Left lung (tissue), 10 donors: ENCODE results near the gene HMCES. TPM values are rescaled to one million over a fixed set of nuclear protein-coding genes. Genes with fewer than 3 reads are reported as not detected.
"Not testable (repeated sequence)": the region's sequence is repeated elsewhere in the genome, so short reads cannot be mapped to it uniquely, and the experiment has no call there.

Experiments
- ATAC-seq: fragments of 200-7000 bp; cut with Tn5 transposase; one replicate; pipeline ENCODE4 v1.9.1; 2020; ENCODE audit warnings: moderate library complexity
- DNase-seq, 4 donors: peaks; one replicate each; pipeline ENCODE4 v3.0.0-alpha.2; 2013 to 2020
- H3K27ac ChIP-seq, 2 donors: fragments of 200-600 bp; sonication (generic) in 1 of 2; one replicate each; pipeline versions ENCODE4 v1.5.0 to v1.8.0; 2020 to 2021
- H3K27me3 ChIP-seq, 2 donors: fragments of 200-600 bp; sonication (generic) in 1 of 2; one replicate each; pipeline versions ENCODE4 v1.5.0 to v1.8.0; 2020 to 2021
- H3K36me3 ChIP-seq, 2 donors: fragments of 200-600 bp; sonication (generic) in 1 of 2; one replicate each; pipeline versions ENCODE4 v1.5.0 to v1.8.0; 2020 to 2021
- H3K4me1 ChIP-seq, 2 donors: fragments of 200-600 bp; one replicate each; pipeline ENCODE4 v1.8.0; 2021
- H3K4me3 ChIP-seq, 2 donors: fragments of 200-600 bp; sonication (generic) in 1 of 2; one replicate each; pipeline versions ENCODE4 v1.5.0 to v1.8.0; 2020 to 2021; ENCODE audit warnings: mild to moderate bottlenecking in 1 of 2
- H3K9me3 ChIP-seq, 2 donors: fragments of 200-600 bp; sonication (generic) in 1 of 2; one replicate each; pipeline versions ENCODE4 v1.5.0 to v1.8.0; 2020 to 2021
- CTCF ChIP-seq, 2 donors: fragments of 200-600 bp; sonication (generic) in 1 of 2; IDR thresholded peaks; one replicate each; pipeline versions ENCODE4 v1.5.0 to v1.8.0; 2021; ENCODE audit warnings: antibody characterized with exemption in 2 of 2
- intact Hi-C, 2 donors: fragments of 100-400 bp; cut with DNase I; formaldehyde crosslinking; loops; one replicate each; pipeline versions ENCODE4 v1.11.2 to v1.14.2; 2022
- polyA plus RNA-seq, 6 donors: library from polyadenylated mRNA; unstranded; fragments of 120-200 nt; gene quantifications; one replicate each; pipeline ENCODE4 v1.2.1, GENCODE V29; 2013; ENCODE audit not compliant: insufficient read length in 6 of 6
- total RNA-seq, 2 donors: library from RNA; stranded (reverse); fragmentation: NEBNext Ultra II Directional; extraction: Animal tissue kit (Norgen Biotek cat#: 25700); gene quantifications; one replicate each; pipeline ENCODE4 v1.2.1, GENCODE V29; 2021
- donor health status: DM: no; HTN: yes; CAD: no.
- donor health status: DM: no; HTN: no; CAD: no.

HMCES gene
- total and polyA plus RNA-seq, 8 donors = 32.9 to 51.0 (median 46.1) TPM

GRCh38 chr3:129263161-129263910 lies 15.3 kb upstream of the HMCES start:
- H3K27me3 ChIP-seq = no peaks in the 10 kb centered on the region
- no peaks in the 10 kb centered on the region for H3K9me3 ChIP-seq
- no peaks in the 10 kb centered on the region for H3K4me1 ChIP-seq
- no peak overlapping the region for H3K4me3 ChIP-seq
- intact Hi-C loops = no loop called here
- ATAC-seq = no peak
- H3K36me3 ChIP-seq = peaks cover 19 to 100% of the 10 kb centered on the region in 2 donors
- no peak for DNase-seq
- TF ChIP-seq CTCF (IDR thresholded peaks at IDR 0.05) = no peak
- no peak overlapping the region for H3K27ac ChIP-seq

GRCh38 chr3:129264994-129265393 lies 13.7 kb upstream of the HMCES start:
- H3K4me3 ChIP-seq, intact Hi-C loops, H3K27ac ChIP-seq, H3K4me1 ChIP-seq, H3K27me3 ChIP-seq, ATAC-seq, H3K9me3 ChIP-seq, DNase-seq: not testable (repeated sequence)
- peaks cover 19 to 100% of the 10 kb centered on the region in 2 donors for H3K36me3 ChIP-seq

DNA sequence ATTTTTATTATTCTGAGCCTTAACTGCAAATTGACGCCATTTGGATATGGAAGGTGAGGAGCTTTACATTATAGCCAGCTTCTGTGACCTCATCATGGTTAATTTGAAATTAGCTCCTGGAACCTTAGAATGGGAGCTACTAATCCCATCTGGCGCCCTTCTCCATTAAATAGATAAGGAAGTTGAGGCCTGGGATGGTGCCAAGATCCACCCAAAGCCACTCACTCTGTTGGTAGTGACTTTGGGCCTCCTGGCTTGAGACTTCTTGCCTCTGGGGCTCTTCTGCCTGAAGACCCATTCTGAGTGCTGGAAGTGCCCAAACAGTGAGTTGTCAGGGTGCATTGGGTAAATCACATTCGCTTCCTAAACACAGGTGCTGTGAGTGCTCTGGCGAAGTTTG lies 12.0 kb upstream of the HMCES start:
- Histone ChIP-seq H3K36me3 (peaks cover 11 to 100% of the 10 kb centered on the region in 2 donors), H3K9me3 (no peaks in the 10 kb centered on the region), H3K27ac (no peak overlapping the region), H3K27me3 (no peaks in the 10 kb centered on the region), H3K4me1 (no peaks in the 10 kb centered on the region), H3K4me3 (no peak overlapping the region)
- DNase-seq = no peak
- ATAC-seq = no peak
- intact Hi-C loops = no loop called here
- no peak for TF ChIP-seq CTCF (IDR thresholded peaks at IDR 0.05)

DNA sequence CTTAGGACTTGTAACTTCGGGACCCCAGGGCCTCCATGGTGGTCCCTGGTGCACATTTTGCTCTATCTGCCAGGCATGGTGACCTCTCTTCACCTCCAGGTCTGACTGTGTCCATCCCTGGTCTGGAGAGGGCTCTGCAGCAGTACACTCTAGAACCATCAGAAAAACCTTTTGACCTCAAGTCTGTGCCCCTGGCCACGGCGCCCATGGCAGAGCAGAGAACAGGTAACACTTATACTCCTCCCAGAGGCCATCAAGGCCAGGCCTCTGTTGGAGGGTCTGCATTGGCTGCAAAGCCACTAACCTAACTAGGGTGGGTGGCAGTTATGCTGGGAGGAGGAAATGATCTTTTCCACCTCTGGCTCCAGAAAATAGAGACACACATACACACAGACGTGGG lies 10.3 kb upstream of the HMCES start:
- H3K4me3 ChIP-seq = no peak overlapping the region
- no peaks in the 10 kb centered on the region for H3K4me1 ChIP-seq
- H3K27ac ChIP-seq = no peak overlapping the region
- peaks cover 11 to 100% of the 10 kb centered on the region in 2 donors for H3K36me3 ChIP-seq
- DNase-seq (no peak), ATAC-seq (no peak)
- intact Hi-C loops = no loop called here
- H3K9me3 ChIP-seq = no peaks in the 10 kb centered on the region
- no peak for TF ChIP-seq CTCF (IDR thresholded peaks at IDR 0.05)
- no peaks in the 10 kb centered on the region for H3K27me3 ChIP-seq

- ATAC-seq = no peak
- no peaks in the 10 kb centered on the region for H3K27me3 ChIP-seq
- H3K36me3 ChIP-seq = peaks cover 11 to 100% of the 10 kb centered on the region in 2 donors
- no peaks in the 10 kb centered on the region for H3K4me1 ChIP-seq
- no peak for TF ChIP-seq CTCF (IDR thresholded peaks at IDR 0.05)
- intact Hi-C loops = no loop called here
- DNase-seq = no peak
- no peak overlapping the region for H3K4me3 ChIP-seq
- no peak overlapping the region for H3K27ac ChIP-seq
- no peaks in the 10 kb centered on the region for H3K9me3 ChIP-seq
Observed at GRCh38 chr3:129271674-129272073, 7.0 kb upstream of the HMCES start.

- H3K27ac ChIP-seq = no peak overlapping the region
- ATAC-seq = no peak
- no peaks in the 10 kb centered on the region for H3K9me3 ChIP-seq
- TF ChIP-seq CTCF (IDR thresholded peaks at IDR 0.05) = no peak
- H3K4me3 ChIP-seq = no peak overlapping the region
- peaks cover 0 to 66% of the 10 kb centered on the region in 2 donors for H3K36me3 ChIP-seq
- intact Hi-C loops = no loop called here
- DNase-seq = no peak
- H3K4me1 ChIP-seq = peaks cover 10 to 32% of the 10 kb centered on the region in 2 donors
- H3K27me3 ChIP-seq = no peaks in the 10 kb centered on the region
Observed at GRCh38 chr3:129276385-129276784, 2.3 kb upstream of the HMCES start.
